ENCODE results near the gene ZSCAN32. TPM values are rescaled to one million over a fixed set of nuclear protein-coding genes. Genes with fewer than 3 reads are reported as not detected.

ZSCAN32 gene
- total RNA-seq, 2 experiments from 2014 or later = 13.2 to 15.6 TPM

- intact Hi-C loops (cut with micrococcal nuclease) = no loop called here
- H3K27me3 Mint-ChIP-seq = no peaks in the 10 kb centered on the region
- ATAC-seq (no peak), DNase-seq (no peak)
- POLR2A ChIA-PET = no interaction called here
- H3K4me1 Mint-ChIP-seq (ENCODE audit: low read depth) = peaks cover 3% of the 10 kb centered on the region
- H3K27ac Mint-ChIP-seq = no peak overlapping the region
- no peaks in the 10 kb centered on the region for H3K36me3 Mint-ChIP-seq (ENCODE audit: low read depth)
- H3K9me3 Mint-ChIP-seq = peaks cover 2% of the 10 kb centered on the region
- H3K4me3 Mint-ChIP-seq = no peak overlapping the region
- no peak for TF ChIP-seq CTCF (IDR thresholded peaks at IDR 0.05)
- CTCF ChIA-PET = no interaction called here
Observed at GRCh38 chr16:3349175-3349574, 51.6 kb downstream of the ZSCAN32 start.

- ATAC-seq = peak; percentile 82
- POLR2A ChIA-PET = no interaction called here
- TF ChIP-seq CTCF (IDR thresholded peaks at IDR 0.05) = no peak
- CTCF ChIA-PET = no interaction called here
- intact Hi-C loops (cut with micrococcal nuclease) = no loop called here
- Mint-ChIP-seq H3K27me3 (no peaks in the 10 kb centered on the region), H3K4me3 (no peak overlapping the region), H3K9me3 (peaks cover under 1% of the 10 kb centered on the region), H3K4me1 (ENCODE audit: low read depth) (peaks cover 3% of the 10 kb centered on the region), H3K27ac (no peak overlapping the region), H3K36me3 (ENCODE audit: low read depth) (no peaks in the 10 kb centered on the region)
- DNase-seq = peak; percentile 12
Observed at GRCh38 chr16:3348547-3349167, 52.1 kb downstream of the ZSCAN32 start.

DNA sequence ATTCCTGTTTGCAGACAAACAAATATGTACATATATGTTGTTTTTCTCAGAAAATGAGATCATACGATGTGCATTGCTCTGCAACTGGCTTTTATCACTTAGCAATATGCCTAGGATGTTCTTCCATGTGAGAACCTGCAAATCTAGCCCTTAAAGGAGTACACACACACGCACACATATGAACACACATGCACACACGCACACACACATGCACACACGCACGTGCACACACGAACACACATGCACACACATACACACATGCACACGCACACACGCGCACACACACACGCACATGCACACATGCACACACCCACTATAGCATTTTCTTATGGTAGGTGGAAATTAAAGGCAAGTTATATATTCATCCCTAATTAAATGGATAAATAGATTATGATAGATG, 53.2 kb downstream of the ZSCAN32 start:
- no peaks in the 10 kb centered on the region for H3K27me3 Mint-ChIP-seq
- CTCF ChIA-PET = no interaction called here
- H3K4me1 Mint-ChIP-seq (ENCODE audit: low read depth) = peaks cover 3% of the 10 kb centered on the region
- intact Hi-C loops (cut with micrococcal nuclease) = no loop called here
- no peaks in the 10 kb centered on the region for H3K36me3 Mint-ChIP-seq (ENCODE audit: low read depth)
- POLR2A ChIA-PET = no interaction called here
- H3K9me3 Mint-ChIP-seq = no peaks in the 10 kb centered on the region
- no peak for TF ChIP-seq CTCF (IDR thresholded peaks at IDR 0.05)
- DNase-seq (no peak), ATAC-seq (no peak)
- H3K4me3 Mint-ChIP-seq = no peak overlapping the region
- H3K27ac Mint-ChIP-seq = no peak overlapping the region

- no peak for DNase-seq
- H3K36me3 Mint-ChIP-seq (ENCODE audit: low read depth) = no peaks in the 10 kb centered on the region
- intact Hi-C loops (cut with micrococcal nuclease) = no loop called here
Observed at GRCh38 chr16:3346041-3346440, 54.8 kb downstream of the ZSCAN32 start.

More at GRCh38 chr16:3346041-3346440, 54.8 kb downstream of the ZSCAN32 start:
- no peak for ATAC-seq
- Mint-ChIP-seq H3K27me3 (no peaks in the 10 kb centered on the region), H3K9me3 (no peaks in the 10 kb centered on the region), H3K27ac (no peak overlapping the region), H3K4me1 (ENCODE audit: low read depth) (peaks cover 3% of the 10 kb centered on the region), H3K4me3 (no peak overlapping the region)
- ChIA-PET CTCF (no interaction called here), POLR2A (no interaction called here)
- no peak for TF ChIP-seq CTCF (IDR thresholded peaks at IDR 0.05)

Other genes with a start within 250 kb of the ZSCAN32 start
- gene OR1F1, start 212.8 kb downstream of the ZSCAN32 start, total RNA-seq = not detected
- 1 to 10 TPM; 8.7 to 9.6 TPM for gene ZNF200, start 165.8 kb downstream of the ZSCAN32 start, total RNA-seq
- gene MEFV, start 144.4 kb downstream of the ZSCAN32 start, total RNA-seq = not detected
- gene ZNF263, start 117.5 kb downstream of the ZSCAN32 start, total RNA-seq = 10 to 100 TPM; 19.5 to 22.0 TPM
- gene TIGD7, start 95.6 kb downstream of the ZSCAN32 start, total RNA-seq = 1 to 10 TPM; 4.0 to 4.7 TPM
- 10 to 100 TPM; 21.2 to 21.7 TPM for gene ZNF75A, start 95.5 kb downstream of the ZSCAN32 start, total RNA-seq
- gene OR2C1, start 45.1 kb downstream of the ZSCAN32 start, total RNA-seq = not detected
- gene ZNF174, start 211 bp upstream of the ZSCAN32 start, total RNA-seq = 1 to 10 TPM; 6.7 to 6.9 TPM
- 1 to 10 TPM; 1.6 to 1.8 TPM for gene ZNF597, start 42.5 kb upstream of the ZSCAN32 start, total RNA-seq
- 10 to 100 TPM; 24.6 TPM for gene NAA60, start 42.7 kb upstream of the ZSCAN32 start, total RNA-seq
- not detected for gene C16orf90, start 94.5 kb upstream of the ZSCAN32 start, total RNA-seq
- 10 to 100 TPM; 10.5 to 11.8 TPM for gene CLUAP1, start 100.0 kb upstream of the ZSCAN32 start, total RNA-seq
- gene NLRC3, start 176.4 kb upstream of the ZSCAN32 start, total RNA-seq = 10 to 100 TPM; 17.9 to 19.8 TPM
- 10 to 100 TPM in 1 of 2 experiments, 1 to 10 TPM in 1; 9.8 to 10.1 TPM for gene SLX4, start 210.6 kb upstream of the ZSCAN32 start, total RNA-seq

Data from activated CD8-positive, alpha-beta T cell treated with anti-CD3 and anti-CD28 coated beads for 36 hours (primary cell).